Measurements from ENCODE around the gene GARRE1.
"Not testable (repeated sequence)": the region's sequence is repeated elsewhere in the genome, so short reads cannot be mapped to it uniquely, and the experiment has no call there.

The GARRE1 gene

DNA sequence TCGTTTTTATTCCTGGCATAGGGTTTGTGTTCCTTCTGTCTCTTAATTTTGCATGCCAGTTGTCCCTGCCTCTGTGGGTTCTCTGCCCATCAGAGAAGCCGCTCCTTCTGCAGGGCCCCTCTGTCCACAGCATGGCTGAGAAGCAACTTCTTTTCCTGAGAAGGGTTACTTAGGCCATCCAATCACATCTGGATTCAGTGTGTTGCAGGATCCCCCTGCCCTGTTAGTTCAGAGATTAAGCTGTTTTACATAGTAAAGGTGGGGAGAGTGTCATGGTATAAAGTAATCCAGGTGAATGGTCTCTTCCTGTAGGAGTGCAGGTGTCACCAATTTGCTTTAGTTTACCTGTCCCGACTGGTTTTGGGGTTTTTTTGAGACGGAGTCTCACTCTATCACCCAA is 22.9 kb upstream of the GARRE1 start:
- DNase-seq = no peak

DNA sequence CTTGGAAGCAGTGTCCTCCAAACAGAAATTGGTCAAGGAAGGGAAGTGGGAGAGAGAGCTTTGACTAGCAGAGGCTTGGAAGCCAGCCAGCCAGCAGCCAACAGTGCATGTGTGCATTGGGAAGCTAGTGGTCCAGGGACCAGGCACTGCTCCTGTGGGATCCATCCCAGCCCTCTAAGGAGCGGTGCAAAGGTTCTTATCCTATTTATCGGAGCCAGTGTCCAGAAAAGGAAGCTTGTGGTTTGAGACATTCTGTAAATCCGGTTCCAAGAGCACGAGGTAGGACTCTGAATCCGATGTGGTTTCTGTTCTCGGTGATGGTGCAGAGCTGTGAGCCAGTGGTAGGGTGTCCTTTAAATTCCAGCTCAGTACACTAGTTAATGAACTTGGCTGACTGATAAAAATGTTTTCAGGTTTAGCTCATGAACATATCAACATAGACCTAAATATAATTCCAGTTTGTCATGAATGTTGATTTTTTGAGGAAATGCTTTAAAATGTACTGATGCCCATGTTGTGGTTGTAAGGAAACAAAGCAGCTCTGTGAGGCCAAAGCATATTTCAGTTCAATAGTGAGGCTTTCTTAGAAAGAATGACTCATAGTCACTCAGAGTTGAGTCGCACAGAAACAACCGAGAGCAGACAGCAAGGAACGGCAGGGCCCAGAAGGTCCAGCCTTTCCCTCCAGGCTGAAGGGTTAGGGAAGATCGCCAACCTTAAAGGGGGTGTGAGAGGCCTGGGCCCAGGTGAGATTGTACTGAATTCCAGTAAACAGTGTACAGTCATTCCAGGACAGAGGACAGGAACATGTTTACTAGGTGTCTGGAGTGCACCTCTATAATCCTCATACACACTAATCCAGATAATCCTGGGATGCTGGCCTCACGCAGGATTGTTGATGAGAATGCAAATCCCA is 21.5 kb upstream of the GARRE1 start:
- peak in 1 of 2 experiments; percentile 63 for DNase-seq

DNA sequence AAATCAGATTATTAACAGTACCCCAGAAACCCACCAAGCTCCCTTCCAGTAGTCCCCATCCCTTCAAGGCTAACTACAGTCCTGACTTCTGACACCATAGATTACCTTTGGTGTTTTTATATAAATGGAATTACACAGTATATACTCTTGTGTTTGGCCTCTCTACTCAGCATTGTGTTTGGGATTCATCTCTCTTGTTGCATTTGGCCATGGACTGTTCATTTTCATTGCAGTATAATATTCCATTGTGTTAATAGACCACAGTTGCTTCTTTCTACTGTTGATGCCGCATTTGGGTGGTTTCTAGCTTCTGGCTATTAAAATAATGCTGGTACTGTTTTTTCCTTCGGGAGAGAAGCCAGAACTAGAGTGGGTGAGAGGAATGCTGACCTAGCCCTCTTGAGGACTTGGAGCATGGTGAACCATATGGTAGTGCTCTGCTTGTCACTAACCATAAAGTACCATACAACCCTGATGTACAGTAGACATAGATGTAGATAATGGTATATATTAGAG is 18.9 kb upstream of the GARRE1 start:
- DNase-seq = no peak

DNA sequence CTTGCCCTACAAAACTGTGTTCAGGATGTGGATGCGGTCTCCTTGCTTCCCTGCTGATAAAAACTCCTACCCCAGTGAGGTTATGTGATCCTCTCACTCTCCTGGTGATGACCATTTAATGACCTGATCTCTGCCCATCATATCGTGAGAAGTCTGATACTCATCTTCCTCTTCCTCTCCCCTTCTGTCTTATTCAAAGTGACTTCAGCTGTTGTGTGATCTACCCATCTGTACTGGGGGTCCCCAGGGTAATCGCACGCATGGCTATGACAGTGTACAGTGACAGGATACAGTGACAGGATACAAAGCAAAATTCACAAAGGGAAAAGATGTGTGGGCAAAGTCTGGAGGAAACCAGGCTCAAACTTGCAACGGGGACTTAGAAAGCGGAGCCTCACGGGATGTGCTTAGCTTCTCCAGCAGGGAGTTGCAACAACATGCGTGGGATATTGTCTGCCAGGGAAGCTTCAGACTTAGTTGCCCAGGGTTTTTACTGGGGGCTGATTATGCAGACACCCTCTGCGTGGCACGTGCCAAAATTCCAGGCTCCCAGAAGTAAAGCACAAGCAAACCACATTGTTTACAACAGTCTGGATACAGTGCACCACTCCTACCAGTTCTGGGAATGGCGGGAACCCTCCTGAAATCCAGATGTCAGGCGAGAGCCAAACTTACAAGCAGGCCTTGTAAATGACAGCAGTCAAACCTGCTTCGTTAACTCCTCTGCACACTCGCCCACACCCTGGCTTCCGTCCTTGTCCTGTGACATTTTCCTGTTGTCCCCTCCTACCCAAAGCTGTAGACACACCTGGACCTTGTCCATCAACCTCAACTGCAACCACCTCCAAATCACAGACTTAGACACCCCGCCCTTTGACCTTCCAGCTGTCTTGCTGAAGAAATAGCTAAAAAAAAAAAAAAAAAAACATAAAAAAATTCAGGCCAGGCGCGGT is 18.0 kb upstream of the GARRE1 start:
- DNase-seq = no peak

DNA sequence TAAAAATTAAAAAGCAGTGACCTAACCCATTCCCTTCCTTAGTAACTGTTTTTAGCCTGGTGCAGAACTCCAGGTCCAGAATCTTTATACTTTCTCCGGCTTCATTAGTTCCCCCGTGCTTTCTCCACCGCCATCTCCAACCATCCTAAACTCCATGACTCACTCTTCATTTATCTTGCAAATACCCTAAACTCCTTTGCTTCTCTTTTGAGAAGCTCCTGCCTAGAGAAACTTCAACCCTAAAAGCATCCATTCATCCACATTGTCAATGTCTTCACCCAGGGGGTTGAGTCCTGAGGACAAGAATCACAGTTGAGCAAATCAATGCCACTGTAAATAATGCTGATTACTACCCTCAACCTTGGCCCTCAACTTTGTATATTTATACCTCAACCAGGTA is 17.1 kb upstream of the GARRE1 start:
- no peak for DNase-seq

DNA sequence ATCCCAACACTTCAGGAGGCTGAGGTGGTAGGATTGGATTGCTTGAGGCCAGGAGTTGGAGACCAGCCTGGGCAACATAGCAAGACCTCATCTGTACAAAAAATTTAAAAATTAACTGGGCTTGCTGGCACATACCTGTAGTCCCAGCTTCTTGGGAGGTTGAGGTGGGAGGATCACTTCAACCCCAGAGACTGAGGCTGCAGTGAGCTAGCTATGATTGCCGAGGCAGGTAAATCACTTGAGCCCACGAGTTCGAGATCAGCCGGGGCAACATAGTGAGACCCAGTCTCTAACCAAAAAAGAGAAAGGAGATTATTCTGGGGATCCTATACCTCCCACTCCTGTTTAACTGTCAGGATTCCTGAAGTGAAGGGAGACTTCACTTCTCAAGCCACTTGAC is 16.4 kb upstream of the GARRE1 start:
- no peak for DNase-seq

DNA sequence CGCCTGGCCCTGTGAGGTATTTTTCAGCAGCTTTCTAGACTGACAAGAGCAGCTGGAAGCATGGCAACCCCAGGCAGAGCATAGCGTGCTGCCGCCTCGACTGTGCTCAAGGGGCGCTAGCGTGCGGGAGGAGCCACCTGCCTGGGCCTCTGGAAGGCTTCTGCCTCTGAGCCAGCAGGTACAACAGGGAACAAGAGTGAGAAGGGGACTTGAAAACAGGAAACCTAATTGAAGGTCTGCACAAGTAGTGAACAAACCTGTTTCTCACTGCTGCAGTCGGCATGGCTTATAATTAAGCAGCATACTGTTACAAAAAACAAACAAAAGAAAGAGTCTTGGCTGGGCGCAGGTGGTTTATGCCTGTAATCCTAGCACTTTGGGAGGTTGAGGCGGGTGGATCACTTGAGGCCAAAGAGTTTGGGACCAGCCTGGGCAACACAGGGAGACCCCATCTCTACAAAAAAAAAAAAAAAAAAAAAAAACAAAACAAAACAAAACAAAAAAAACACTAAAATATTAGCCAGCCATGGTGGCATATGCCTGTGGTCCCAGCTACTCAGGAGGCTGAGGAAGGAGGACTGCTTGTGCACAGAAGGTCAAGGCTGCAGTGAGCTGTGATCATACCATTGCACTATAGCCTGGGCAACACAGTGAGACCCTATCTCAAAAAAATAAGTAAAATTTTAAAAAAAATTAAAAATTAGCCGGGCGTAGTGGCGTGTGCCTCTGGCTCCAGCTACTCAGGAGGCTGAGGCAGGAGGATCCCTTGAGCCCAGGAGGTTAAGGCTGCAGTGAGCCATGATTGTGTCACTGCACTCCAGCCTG is 12.6 kb upstream of the GARRE1 start:
- DNase-seq = no peak

DNA sequence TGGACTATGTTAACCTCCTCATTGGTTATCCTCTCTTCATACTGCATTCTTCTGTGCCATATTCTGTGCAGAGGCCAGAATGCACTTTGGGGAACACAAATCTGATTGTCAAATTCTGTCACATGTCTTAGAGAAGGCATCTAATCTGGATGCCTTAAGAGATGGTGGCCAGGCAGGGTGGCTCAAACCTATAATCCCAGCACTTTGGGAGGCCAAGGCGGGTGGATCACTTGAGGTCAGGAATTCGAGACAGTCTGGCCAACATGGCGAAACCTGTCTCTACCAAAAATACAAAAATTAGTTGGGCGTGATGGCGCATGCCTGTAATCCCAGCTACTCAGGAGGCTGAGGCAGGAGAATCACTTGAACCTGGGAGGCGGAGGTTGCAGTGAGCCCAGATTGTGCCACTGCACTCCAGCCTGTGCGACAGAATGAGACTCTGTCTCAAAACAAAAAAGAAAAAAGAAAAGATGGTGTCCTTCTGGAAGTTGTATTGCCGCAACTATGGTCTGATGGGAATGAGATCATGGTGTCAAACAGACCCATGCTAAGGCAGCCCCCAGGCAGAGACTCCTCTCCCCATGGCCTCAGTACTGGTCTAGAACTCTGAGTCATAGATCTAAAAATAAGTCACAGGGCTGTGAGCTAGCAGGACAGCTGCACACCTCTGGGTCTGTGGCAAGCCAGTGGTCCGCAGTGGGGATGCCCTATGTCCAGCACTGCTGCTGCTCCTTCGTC is 11.0 kb upstream of the GARRE1 start:
- DNase-seq = not testable (repeated sequence)

DNA sequence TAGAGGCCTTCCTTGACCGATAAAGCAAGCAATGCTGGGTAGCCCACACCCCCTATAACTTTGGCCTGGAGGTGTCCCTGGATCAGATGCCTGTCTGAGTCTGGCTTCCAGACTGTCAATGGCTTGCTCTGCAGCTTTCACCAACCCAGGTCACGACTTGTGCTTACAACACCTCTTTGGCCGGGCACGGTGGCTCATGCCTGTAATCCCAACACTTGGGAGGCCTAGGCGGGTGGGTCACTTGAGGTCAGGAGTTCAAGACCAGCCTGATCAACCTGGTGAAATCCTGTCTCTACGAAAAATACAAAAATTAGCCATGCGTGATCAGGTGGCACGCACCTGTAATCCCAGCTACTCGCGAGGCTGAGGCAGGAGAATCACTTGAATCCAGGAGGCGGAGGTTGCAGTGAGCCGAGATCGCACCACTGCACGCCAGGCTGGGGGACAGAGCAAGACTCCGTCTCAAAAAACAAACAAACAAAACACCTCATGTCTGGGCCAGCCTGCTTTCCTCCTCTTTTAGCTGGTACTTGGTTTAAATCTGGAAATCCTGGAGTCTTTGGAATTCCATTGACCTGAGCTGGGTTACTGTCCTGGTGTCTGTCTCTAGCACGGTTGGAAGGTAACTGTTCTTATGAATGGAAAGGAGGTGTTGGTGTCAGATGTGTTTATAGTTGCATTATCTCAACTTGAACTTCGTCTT is 10.3 kb upstream of the GARRE1 start:
- DNase-seq = no peak

DNA sequence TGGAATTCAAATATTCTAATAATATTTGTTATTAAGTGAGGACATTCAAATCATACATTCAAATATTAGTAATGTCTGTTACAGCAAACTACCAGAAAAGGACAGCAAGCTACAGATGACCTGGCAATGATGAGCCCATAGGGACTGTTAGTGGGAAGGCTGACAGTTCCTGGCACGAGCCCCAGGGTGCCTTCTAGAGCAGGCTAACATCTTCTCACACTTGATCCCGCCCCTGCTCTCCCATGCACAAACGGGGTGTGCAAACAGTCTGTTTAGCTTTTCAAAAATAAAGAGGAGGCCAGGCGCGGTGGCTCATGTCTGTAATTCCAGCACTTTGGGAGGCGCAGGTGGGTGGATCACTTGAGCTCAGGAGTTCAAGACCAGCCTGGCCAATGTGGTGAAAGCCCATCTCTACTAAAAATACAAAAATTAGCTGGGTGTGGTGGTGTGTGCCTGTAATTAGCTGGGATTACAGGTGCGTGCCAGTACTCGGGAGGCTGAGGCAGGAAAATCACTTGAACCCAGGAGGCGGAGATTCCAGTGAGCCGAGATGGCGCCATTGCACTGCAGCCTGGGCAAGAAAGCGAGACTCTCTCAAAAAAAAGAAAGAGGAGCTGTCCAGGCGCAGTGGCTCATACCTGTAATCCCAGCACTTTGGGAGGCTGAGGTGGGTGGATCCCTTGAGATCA is 9.6 kb upstream of the GARRE1 start:
- no peak for DNase-seq

DNA sequence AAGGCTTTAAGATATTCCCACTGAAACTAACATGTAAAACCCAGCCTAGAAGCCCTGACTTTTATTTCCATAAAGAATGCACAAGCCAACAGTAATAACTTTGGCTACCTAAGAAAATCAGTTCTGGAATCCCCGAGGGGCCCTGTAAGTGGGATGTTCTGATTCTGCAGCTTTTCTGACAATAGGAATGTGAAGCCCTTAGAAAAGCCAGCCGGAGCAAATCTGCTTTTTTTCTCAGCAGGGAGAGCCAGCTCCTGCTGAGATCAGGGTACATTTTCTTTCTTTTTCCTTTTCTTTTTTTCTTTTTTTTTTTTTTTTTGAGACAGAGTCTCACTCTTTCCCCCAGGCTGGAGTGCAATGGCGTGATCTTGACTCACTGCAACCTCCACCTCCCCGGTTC is 8.0 kb upstream of the GARRE1 start:
- DNase-seq = no peak

DNA sequence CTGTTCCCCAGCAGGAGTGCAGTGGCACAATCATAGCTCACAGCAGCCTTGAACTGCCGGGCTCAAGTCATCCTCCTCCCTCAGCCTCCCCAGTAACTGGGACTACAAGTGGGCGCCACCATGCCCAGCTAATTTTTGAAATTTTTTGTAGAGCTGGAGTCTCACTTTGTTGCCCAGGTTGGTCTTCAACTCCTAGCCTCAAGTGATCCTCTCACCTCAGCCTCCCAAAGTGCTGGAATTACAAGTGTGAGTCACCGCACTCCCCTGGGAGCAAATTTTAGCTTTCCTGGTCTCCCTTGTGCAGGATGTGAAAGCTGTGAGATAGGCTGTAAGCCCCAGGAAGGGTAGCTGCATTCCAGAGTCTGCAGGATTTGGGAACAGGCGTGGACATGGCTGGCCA is 5.4 kb upstream of the GARRE1 start:
- DNase-seq = no peak

DNA sequence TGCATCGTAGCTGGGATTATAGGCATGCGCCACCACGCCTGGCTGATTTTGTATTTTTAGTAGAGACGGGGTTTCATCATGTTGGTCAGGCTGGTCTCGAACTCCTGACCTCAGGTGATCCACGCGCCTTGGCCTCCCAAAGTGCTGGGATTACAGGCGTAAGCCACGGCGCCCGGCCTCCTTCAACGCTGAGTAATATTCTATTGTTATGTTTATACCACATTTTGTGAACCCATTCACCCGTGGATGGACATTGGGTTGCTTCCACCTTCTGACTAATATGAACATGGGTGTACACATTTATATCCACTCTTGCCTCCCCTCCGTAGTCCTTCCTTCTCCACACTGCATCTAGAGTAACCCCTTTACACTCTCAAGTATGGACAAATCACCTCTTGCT is 1.2 kb upstream of the GARRE1 start:
- not testable (repeated sequence) for DNase-seq

DNA sequence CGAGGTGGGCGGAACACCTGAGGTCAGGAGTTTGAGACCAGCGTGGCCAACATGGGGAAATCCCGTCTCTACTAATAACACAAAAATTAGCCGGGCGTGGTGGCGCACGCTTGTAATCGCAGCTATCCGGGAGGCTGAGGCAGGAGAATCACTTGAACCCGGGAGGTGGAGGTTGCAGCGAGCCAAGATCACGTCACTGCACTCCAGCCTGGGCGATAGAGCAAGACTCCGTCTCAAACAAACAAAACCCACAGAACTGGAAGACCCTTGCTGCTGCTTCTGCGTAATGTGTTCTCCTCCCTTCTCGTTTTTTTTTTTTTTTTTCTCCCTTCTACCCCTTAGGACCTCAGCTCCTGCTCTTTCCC is 691 bp upstream of the GARRE1 start:
- DNase-seq = not testable (repeated sequence)

DNA sequence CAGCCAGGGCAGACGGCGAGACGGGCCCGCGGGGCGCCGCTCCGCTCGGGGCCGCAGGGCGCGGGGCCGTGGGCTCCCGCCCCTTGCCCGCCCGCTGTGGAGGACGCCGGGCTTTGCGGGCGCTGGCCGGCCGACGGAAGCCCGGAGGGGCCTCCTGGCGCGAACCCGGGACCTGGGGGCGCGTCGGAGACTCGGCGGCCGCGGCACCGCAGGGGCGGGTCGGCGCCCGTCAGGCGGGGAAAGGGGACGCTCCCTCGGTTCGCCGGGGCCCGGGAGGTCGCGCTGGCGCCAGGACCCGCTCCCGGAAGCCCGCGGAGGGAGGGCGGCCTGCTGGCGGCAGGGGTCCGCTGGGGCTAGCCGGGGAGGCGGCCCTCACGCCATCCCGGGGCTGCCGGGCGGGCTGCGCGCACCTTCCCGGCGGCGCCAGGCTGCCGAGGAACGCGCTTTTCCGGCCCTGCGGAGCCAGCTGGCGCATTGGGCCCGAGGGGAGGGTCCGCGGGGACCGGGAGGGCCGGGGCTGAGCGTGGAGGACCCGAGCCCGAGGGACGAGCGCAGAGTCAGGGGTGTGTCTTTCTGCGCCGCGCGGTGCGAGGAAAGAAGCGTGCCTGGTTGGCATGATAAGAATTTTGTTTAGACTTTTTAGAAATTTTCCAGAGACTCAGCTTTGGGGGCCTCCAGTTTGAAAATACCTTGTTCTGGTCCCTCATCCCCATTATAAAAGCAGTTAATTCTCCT is 511 bp downstream of the GARRE1 start:
- peak in 1 of 2 experiments; percentile 12 for DNase-seq

DNA sequence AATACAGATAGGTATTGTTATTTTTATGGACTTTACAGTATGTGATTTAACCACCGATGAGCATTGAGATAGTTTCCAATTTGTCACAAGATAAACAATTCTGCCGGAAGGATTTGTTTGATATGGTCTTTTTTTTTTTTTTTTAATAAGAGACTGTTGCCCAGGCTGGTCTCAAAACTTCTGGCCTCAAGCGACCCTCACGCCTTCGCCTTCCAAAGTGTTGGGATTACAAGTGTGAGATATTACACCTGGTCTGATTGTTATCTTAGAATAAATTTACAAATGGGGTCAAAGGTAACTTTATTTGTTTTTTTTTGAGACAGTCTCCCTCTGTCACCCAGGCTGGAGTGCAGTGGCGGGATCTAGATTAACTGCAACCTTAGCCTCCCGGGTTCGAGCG is 1.2 kb downstream of the GARRE1 start:
- no peak for DNase-seq

DNA sequence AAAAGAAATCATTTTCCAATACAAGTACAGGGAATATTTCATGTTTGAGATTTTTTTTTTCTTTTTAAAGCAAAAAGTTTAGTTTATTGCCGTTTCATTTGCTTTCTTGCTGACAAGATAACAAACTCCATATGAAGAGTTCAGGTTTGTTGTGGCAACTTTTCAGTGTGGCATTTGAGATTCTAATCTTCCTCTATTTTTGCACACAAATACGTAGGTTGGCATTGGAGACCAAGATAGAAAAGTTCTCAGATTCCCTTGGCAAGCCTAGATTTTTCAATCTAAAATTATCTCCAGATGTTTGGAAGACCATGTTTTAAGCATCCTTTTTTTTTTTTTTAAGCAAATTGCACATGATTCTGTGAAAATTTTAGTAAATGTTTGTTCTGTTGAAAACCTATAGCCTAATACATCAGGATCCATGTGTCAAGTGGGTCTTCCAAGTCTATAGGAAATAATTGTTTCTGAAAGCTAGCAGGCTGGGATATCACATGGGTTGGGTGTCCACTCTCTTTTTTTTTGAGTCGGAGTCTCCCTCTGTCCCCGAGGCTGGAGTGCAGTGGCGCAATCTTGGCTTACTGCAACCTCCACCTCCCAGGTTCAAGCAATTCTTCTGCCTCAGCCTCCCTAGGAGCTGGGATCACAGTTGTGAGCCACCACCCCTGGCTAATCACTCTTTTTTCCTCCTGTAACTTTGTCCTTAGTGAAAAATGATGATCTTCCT is 2.6 kb downstream of the GARRE1 start:
- no peak for DNase-seq

DNA sequence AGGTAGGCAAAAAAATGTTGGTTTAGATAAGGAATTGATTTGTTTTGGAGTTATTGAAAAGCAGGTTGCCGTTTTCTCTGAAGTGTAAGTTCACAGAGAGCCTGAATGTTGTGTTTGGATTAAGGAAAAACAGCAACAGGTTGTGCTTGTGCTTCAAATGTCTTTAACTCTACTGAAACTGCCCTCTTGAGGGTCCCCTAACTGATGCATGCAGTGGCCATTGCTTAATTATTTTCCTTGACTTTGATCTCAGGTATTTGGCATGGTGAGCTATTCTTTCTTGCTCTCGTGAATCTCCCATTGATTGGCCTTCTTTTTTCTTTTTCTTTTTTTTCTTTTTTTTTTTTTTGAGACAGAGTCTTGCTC is 3.2 kb downstream of the GARRE1 start:
- no peak for DNase-seq

DNA sequence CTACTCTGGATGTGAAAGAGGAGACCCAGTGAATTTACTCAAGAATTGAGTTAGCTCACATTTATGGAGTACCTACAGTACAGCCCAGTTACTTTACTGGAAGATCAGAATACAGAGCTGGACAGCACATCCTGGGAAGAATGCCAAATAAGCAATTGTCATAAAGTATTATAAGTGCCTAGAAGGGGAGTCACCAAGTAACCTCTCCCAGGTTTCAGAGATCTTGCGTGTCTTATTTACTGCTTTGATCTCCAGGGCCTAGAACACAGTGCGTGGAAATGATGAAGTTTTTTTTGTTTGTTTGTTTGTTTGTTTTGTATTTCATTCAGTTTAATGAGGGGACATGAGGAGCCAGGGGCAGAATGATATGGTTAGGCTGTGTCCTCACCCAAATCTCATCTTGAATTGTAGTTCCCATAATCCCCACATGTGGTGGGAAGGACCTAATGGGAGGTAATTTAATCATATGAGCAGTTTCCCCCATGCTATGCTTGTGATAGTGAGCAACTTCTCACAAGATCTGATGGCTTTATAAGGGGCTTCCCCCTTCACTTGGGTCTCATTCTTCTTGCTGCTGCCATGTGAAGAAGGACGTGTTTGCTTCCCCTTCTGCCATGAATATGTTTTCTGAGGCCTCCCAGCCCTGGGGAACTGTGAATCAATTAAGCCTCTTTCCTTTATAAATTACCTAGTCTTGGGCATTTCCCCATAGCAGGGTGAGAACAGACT is 5.2 kb downstream of the GARRE1 start:
- no peak for DNase-seq

Measured in SW 1271 (cell line).